Measurements from ENCODE around the gene TLL1. TPM values are rescaled to one million over a fixed set of nuclear protein-coding genes. Genes with fewer than 3 reads are reported as not detected.

TLL1 gene
- total and polyA plus RNA-seq, 3 donors from 2014 or later, result 0.71 to 1.1 (median 0.94) TPM

- 82 to 88% methylated on average over 9 of the region's 9 CpGs for whole genome bisulfite sequencing, 2 donors
- H3K27ac ChIP-seq, result no peak overlapping the region
- H3K36me3 ChIP-seq (ENCODE audit: low read depth, missing control alignments), result no peaks in the 10 kb centered on the region
- no peaks in the 10 kb centered on the region for H3K4me1 ChIP-seq
- no peaks in the 10 kb centered on the region for H3K9me3 ChIP-seq
- TF ChIP-seq POLR2A (IDR thresholded peaks at IDR 0.05) (no peak), CTCF (IDR thresholded peaks at IDR 0.05) (no peak)
- H3K27me3 ChIP-seq, result no peaks in the 10 kb centered on the region
- no peak for DNase-seq
- H3K4me3 ChIP-seq, result no peak overlapping the region
- intact Hi-C loops (cut with DNase I; ENCODE audit: low total_unique reads), result no loop called here
Measured at GRCh38 chr4:166021617-166022016, 148.6 kb downstream of the TLL1 start.

- no peak overlapping the region for H3K27ac ChIP-seq
- DNase-seq, result no peak
- no peaks in the 10 kb centered on the region for H3K9me3 ChIP-seq
- no peaks in the 10 kb centered on the region for H3K4me1 ChIP-seq
- 92 to 94% methylated on average over 2 of the region's 2 CpGs for WGBS, 2 donors
- H3K4me3 ChIP-seq, result no peak overlapping the region
- intact Hi-C loops (cut with DNase I; ENCODE audit: low total_unique reads), result no loop called here
- H3K27me3 ChIP-seq, result no peaks in the 10 kb centered on the region
- TF ChIP-seq CTCF (IDR thresholded peaks at IDR 0.05) (no peak), POLR2A (IDR thresholded peaks at IDR 0.05) (no peak)
- no peaks in the 10 kb centered on the region for H3K36me3 ChIP-seq (ENCODE audit: low read depth, missing control alignments)
Measured at GRCh38 chr4:166034965-166035364, 161.9 kb downstream of the TLL1 start.

- intact Hi-C loops (cut with DNase I; ENCODE audit: low total_unique reads), result no loop called here
- no peak overlapping the region for H3K4me3 ChIP-seq
- H3K4me1 ChIP-seq, result no peaks in the 10 kb centered on the region
- 67 to 72% methylated on average over 1 of the region's 1 CpG for WGBS, 2 donors
- DNase-seq, result no peak
- H3K36me3 ChIP-seq (ENCODE audit: low read depth, missing control alignments), result no peaks in the 10 kb centered on the region
- no peak overlapping the region for H3K27ac ChIP-seq
- H3K27me3 ChIP-seq, result no peaks in the 10 kb centered on the region
- TF ChIP-seq POLR2A (IDR thresholded peaks at IDR 0.05) (no peak), CTCF (IDR thresholded peaks at IDR 0.05) (no peak)
- H3K9me3 ChIP-seq, result no peaks in the 10 kb centered on the region
Measured at GRCh38 chr4:166039822-166040221, 166.8 kb downstream of the TLL1 start.

- Histone ChIP-seq H3K4me3 (no peak overlapping the region), H3K36me3 (ENCODE audit: low read depth, missing control alignments) (no peaks in the 10 kb centered on the region), H3K9me3 (no peaks in the 10 kb centered on the region), H3K4me1 (no peaks in the 10 kb centered on the region), H3K27ac (no peak overlapping the region), H3K27me3 (no peaks in the 10 kb centered on the region)
- DNase-seq, result peak; percentile 15
- no peak for TF ChIP-seq CTCF (IDR thresholded peaks at IDR 0.05)
- no peak for TF ChIP-seq POLR2A (IDR thresholded peaks at IDR 0.05)
- intact Hi-C loops (cut with DNase I; ENCODE audit: low total_unique reads), result no loop called here
- 28 to 37% methylated on average over 8 of the region's 8 CpGs for WGBS, 2 donors
Measured at GRCh38 chr4:166042510-166043055, 169.5 kb downstream of the TLL1 start.

GRCh38 chr4:166043801-166044200 is 170.8 kb downstream of the TLL1 start:
- TF ChIP-seq POLR2A (IDR thresholded peaks at IDR 0.05), result no peak
- TF ChIP-seq CTCF (IDR thresholded peaks at IDR 0.05), result no peak
- WGBS, 2 donors, result 41 to 74% methylated on average over 6 of the region's 6 CpGs
- Histone ChIP-seq H3K4me1 (no peaks in the 10 kb centered on the region), H3K27ac (no peak overlapping the region), H3K9me3 (no peaks in the 10 kb centered on the region), H3K27me3 (no peaks in the 10 kb centered on the region), H3K4me3 (no peak overlapping the region), H3K36me3 (ENCODE audit: low read depth, missing control alignments) (no peaks in the 10 kb centered on the region)
- intact Hi-C loops (cut with DNase I; ENCODE audit: low total_unique reads), result no loop called here
- DNase-seq, result no peak
